GM13976 (cell line): ENCODE measurements around the gene ACSL1.
"Not testable (repeated sequence)": the region's sequence is repeated elsewhere in the genome, so short reads cannot be mapped to it uniquely, and the experiment has no call there.

Experiments
- DNase-seq: peaks from one replicate; pipeline ENCODE4 v3.0.0; 2012; ENCODE audit warnings: low spot score
- in situ Hi-C: fragments of 300-500 bp; cut with MboI; formaldehyde crosslinking; loops from one replicate; pipeline ENCODE4 v1.12.0; 2022; ENCODE audit warnings: low sequenced_read_pairs, mixed read lengths, inconsistent platforms; ENCODE audit not compliant: unreplicated experiment
- TF ChIP-seq, protein P1 (sequence below): IDR thresholded peaks from 2 replicates; pipeline ENCODE4 v1.5.1; 2012; ENCODE audit warnings: borderline replicate concordance, mild to moderate bottlenecking; ENCODE audit not compliant: insufficient read depth; ENCODE audit errors: extremely low read depth, missing control alignments, control extremely low read depth

Gene ACSL1

DNA sequence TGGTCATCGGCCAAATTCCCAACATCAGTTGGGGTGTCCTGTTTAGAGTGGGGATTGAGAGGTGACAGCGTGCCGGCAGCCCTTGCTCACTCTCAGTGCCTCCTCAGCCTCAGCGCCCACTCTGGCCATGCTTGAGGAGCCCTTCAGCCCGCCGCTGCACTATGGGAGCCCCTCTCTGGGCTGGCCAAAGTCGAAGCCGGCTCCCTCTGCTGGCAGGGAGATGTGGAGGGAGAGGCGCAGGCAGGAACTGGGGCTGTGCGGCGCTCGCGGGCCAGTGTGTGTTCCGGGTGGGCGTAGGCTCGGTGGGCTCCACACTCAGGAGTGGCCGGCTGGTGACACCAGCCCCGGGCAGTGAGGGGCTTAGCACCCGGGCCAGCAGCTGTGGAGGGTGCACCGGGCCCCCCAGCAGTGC, 84.8 kb downstream of the ACSL1 start:
- no peak for DNase-seq
- in situ Hi-C loops: no loop called here
- TF ChIP-seq, protein P1, sequence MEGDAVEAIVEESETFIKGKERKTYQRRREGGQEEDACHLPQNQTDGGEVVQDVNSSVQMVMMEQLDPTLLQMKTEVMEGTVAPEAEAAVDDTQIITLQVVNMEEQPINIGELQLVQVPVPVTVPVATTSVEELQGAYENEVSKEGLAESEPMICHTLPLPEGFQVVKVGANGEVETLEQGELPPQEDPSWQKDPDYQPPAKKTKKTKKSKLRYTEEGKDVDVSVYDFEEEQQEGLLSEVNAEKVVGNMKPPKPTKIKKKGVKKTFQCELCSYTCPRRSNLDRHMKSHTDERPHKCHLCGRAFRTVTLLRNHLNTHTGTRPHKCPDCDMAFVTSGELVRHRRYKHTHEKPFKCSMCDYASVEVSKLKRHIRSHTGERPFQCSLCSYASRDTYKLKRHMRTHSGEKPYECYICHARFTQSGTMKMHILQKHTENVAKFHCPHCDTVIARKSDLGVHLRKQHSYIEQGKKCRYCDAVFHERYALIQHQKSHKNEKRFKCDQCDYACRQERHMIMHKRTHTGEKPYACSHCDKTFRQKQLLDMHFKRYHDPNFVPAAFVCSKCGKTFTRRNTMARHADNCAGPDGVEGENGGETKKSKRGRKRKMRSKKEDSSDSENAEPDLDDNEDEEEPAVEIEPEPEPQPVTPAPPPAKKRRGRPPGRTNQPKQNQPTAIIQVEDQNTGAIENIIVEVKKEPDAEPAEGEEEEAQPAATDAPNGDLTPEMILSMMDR: no peak

GRCh38 chr4:184739575-184739974, 86.2 kb downstream of the ACSL1 start:
- in situ Hi-C loops, DNase-seq: not testable (repeated sequence)

GRCh38 chr4:184734758-184735157, 91.0 kb downstream of the ACSL1 start:
- DNase-seq: no peak
- TF ChIP-seq, protein P1: no peak
- in situ Hi-C loops: no loop called here

DNA sequence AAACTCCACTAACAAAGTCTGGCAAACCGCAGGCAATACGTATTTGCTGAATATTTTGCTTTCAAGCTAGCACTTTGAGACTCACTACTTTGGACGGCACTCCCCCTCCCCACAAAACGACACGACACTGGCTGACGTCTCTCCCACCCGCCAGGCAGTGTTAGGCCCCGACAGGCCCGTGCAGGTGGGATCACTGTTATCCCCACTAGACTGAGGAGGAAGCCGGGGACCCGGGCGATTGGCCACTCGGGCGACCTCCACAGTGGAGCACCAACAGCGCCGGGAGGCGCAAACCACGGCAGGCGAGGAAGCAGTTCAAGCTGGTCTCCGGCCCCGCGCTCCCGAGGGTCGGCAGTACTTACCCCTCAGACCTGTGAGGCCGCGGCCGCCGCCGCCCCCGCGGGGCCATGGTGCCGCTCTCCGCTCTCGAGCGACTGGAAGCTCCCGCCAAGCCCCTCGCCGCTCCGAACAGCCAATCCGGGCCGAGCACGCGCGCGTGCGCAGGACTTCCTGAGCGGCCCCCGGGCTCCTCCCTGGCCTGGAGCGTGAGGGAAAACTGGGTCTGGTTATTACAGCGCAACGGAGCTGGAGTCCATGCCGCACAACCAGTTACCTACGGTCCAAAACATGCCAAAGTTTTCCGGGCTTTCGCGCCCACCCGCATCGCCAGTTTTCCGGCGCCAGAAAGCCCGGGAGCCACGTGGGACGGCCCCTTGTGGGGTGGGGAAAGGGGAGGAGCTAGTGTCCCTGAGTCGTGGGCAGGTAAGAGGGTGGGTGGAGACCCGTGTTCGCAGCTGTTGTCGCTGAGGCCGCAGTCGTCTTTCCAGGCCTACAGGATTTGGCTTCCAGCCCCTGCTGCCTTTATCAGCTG, 91.9 kb downstream of the ACSL1 start, which contains the start of gene CENPU:
CENPU (minus strand) TSS at position 443 of the 871 bp plus-strand sequence; CDS start at position 409, 34 bp downstream.
- in situ Hi-C loops: no loop called here
- peak; percentile 100 for DNase-seq
- TF ChIP-seq, protein P1: no peak

DNA sequence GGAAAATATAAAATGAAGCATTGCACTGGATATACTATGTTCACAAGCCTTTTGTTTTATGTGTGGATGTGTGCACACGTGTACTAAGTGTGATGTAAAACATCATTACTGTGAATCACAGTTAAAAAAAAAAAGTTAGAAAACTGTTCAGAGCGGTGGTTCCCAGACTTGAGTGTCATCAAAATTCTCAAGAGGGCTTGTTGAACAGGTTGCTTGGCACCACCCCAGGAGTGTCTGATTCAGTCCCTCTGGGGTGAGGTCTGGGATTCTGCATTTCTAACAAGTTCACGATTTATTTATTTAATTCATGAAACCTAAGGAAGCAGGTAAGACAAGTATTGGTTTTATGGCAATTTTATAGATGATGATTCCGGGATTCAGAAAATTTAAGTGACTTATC, 93.6 kb downstream of the ACSL1 start:
- in situ Hi-C loops: no loop called here
- no peak for DNase-seq
- TF ChIP-seq, protein P1: no peak

DNA sequence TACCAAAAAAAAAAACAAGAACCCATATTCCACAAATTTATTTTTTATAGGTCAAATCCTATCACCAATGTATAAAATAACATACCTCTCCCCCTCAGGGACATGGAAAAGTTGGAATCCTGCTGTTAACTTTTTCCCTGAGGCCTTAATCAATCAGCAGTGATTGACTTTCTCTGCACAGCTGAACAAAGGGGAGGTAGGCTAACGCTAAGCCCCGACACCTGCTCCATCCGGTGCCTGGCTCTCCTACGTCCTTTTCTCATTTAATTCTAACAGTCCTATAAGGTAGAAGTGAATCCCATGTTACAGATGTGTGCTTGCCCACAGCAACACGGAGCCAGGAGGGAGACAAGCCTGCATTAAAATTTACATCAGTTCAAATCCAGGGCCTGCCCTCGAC, 94.7 kb downstream of the ACSL1 start:
- no peak for DNase-seq
- TF ChIP-seq, protein P1: no peak
- in situ Hi-C loops: no loop called here

DNA sequence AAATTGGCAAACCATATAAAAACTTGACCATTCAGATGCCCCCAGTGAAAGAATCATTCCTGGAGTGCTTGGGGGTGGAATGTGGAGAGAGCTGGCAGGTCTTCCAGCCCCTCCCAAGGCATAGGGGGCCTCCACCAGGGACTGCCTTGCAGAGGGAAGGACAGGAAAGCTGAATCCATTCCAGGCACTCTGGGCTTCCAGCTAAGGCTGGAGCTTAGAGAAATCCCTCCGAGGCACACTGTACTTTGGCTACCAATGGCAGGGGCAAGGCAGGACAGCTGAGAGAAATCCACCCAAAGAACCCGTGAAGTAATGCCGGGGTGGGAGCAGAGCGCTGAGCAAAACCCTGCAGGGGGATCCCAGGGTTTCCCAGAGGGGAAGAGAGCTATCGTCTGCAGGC, 95.8 kb downstream of the ACSL1 start:
- DNase-seq: no peak
- TF ChIP-seq, protein P1: no peak
- in situ Hi-C loops: no loop called here
